ENCODE measurements around the gene ADCY10.

- TF ChIP-seq POLR2A (IDR thresholded peaks at IDR 0.05) (no peak), CTCF (IDR thresholded peaks at IDR 0.05) (no peak)
These were observed 122.4 kb downstream of the ADCY10 start for GRCh38 chr1:167791281-167792187.
